Measurements from ENCODE around the gene WDFY4. TPM values are rescaled to one million over a fixed set of nuclear protein-coding genes. Genes with fewer than 3 reads are reported as not detected.
A peak's percentile ranks its signal among the peaks of the same experiment; 100 is the strongest.

The WDFY4 gene
- total RNA-seq, 1 donor from 2014 or later, result not detected

GRCh38 chr10:48740015-48740707, 55.5 kb downstream of the WDFY4 start:
- Mint-ChIP-seq H3K4me1 (ENCODE audit: unreplicated experiment) (no peaks in the 10 kb centered on the region), H3K9me3 (ENCODE audit: unreplicated experiment) (no peaks in the 10 kb centered on the region), H3K36me3 (ENCODE audit: unreplicated experiment) (no peaks in the 10 kb centered on the region), H3K27ac (ENCODE audit: unreplicated experiment) (no peak overlapping the region), H3K27me3 (ENCODE audit: unreplicated experiment) (peaks cover 4% of the 10 kb centered on the region), H3K4me3 (ENCODE audit: unreplicated experiment) (no peak overlapping the region)
- peak; percentile 64 for DNase-seq (ENCODE audit: extremely low spot score, unreplicated experiment)
- TF ChIP-seq CTCF (IDR thresholded peaks at IDR 0.05), result no peak

DNA sequence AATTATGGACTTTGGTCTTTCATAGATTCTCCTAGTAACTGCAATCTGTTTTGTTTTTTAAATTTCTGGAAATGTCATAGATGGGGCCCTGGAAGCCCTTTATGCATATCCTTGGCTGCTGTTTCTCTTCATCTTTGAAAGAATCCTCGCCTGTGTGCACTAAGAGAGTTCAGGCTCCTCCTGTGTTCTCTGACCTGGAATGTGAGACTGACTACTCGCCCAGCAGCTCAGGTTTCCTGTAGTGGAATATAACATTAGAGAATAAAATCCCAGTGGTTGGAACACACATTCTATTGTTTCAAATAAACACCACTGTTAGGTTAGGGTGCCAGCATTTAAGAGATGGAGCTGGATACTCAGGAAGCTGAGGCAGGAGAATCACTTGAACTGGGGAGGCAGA, 56.3 kb downstream of the WDFY4 start:
- no peaks in the 10 kb centered on the region for H3K9me3 Mint-ChIP-seq (ENCODE audit: unreplicated experiment)
- H3K27ac Mint-ChIP-seq (ENCODE audit: unreplicated experiment), result no peak overlapping the region
- H3K36me3 Mint-ChIP-seq (ENCODE audit: unreplicated experiment), result no peaks in the 10 kb centered on the region
- no peaks in the 10 kb centered on the region for H3K4me1 Mint-ChIP-seq (ENCODE audit: unreplicated experiment)
- DNase-seq (ENCODE audit: extremely low spot score, unreplicated experiment), result no peak
- TF ChIP-seq CTCF (IDR thresholded peaks at IDR 0.05), result no peak
- H3K27me3 Mint-ChIP-seq (ENCODE audit: unreplicated experiment), result peaks cover 4% of the 10 kb centered on the region
- H3K4me3 Mint-ChIP-seq (ENCODE audit: unreplicated experiment), result no peak overlapping the region

DNA sequence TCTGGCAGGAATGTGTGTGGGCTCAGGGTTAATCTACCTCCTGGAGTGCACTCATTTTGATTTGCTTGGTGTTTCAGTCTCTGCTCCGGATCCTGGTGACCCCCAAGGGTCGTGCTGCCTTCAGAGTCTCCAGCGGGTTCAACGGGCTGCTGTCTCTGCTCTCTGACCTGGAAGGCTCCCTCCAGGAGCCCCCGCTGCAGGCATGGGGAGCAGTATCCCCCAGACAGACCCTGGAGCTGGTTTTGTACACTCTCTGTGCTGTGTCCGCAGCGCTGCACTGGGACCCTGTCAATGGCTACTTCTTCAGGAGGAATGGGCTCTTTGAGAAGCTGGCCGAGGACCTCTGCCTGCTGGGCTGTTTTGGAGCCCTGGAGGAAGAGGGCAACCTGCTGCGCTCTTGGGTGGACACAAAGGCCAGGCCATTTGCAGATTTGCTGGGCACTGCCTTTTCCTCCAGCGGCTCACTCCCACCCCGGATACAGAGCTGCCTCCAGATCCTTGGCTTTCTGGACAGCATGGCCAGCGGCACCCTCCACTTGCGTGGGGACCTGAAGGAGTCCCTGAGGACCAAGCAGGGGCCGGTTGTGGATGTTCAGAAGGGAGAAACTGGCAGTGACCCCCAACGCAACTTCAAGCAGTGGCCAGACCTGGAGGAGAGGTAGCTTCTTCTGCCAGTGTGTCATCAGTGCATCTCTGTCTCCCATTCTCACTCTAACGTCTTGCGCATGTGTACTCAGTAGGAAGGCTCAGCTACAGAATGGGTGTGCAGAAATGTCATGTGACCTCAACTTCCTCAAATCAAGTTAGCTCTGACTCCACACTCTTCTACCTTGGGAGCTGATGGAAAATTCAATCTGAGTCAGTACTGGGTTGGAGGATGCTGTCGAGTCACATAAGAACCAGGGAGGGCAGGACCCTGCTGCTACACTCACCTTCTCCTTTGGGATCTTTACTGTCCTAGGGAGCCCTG, 58.5 kb downstream of the WDFY4 start:
- H3K27ac Mint-ChIP-seq (ENCODE audit: unreplicated experiment), result no peak overlapping the region
- no peaks in the 10 kb centered on the region for H3K9me3 Mint-ChIP-seq (ENCODE audit: unreplicated experiment)
- H3K36me3 Mint-ChIP-seq (ENCODE audit: unreplicated experiment), result no peaks in the 10 kb centered on the region
- H3K27me3 Mint-ChIP-seq (ENCODE audit: unreplicated experiment), result peaks cover 4% of the 10 kb centered on the region
- H3K4me3 Mint-ChIP-seq (ENCODE audit: unreplicated experiment), result no peak overlapping the region
- no peaks in the 10 kb centered on the region for H3K4me1 Mint-ChIP-seq (ENCODE audit: unreplicated experiment)
- TF ChIP-seq CTCF (IDR thresholded peaks at IDR 0.05), result no peak
- DNase-seq (ENCODE audit: extremely low spot score, unreplicated experiment), result peak; percentile 72

- H3K4me1 Mint-ChIP-seq (ENCODE audit: unreplicated experiment), result no peaks in the 10 kb centered on the region
- no peak overlapping the region for H3K27ac Mint-ChIP-seq (ENCODE audit: unreplicated experiment)
- H3K27me3 Mint-ChIP-seq (ENCODE audit: unreplicated experiment), result peaks cover 4% of the 10 kb centered on the region
- no peaks in the 10 kb centered on the region for H3K9me3 Mint-ChIP-seq (ENCODE audit: unreplicated experiment)
- H3K36me3 Mint-ChIP-seq (ENCODE audit: unreplicated experiment), result no peaks in the 10 kb centered on the region
- no peak overlapping the region for H3K4me3 Mint-ChIP-seq (ENCODE audit: unreplicated experiment)
- no peak for TF ChIP-seq CTCF (IDR thresholded peaks at IDR 0.05)
- no peak for DNase-seq (ENCODE audit: extremely low spot score, unreplicated experiment)
Measured at GRCh38 chr10:48744587-48744986, 59.9 kb downstream of the WDFY4 start.

DNA sequence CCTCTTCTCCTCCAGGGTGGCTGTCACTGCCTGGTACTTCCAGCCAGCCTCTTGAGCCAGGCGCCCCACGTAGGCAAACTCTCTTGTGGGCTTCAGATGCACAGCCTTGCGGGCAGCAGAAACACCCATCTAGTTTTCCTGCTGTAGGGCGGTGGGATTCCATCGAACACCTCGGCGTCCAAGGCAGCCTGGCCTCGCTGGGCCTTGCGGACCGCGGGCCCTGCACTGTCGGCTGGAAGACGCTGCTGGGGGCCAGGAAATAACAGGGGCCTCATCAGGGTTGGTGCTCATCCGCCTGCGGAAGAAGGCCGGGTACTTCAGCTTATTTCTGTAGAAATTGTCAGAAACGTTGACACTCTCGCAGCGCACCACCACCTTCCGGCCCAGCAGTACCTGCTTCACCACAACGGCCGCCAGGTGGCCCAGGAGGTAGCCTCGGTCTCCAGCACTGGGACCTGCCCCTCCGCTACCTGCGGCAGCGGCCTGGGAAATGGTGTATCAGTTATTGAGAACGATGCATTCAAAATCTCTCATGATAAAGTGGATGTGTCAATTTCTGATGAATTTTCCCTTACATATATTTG, 61.1 kb downstream of the WDFY4 start:
- no peaks in the 10 kb centered on the region for H3K4me1 Mint-ChIP-seq (ENCODE audit: unreplicated experiment)
- H3K27me3 Mint-ChIP-seq (ENCODE audit: unreplicated experiment), result peaks cover 4% of the 10 kb centered on the region
- H3K4me3 Mint-ChIP-seq (ENCODE audit: unreplicated experiment), result no peak overlapping the region
- TF ChIP-seq CTCF (IDR thresholded peaks at IDR 0.05), result no peak
- H3K27ac Mint-ChIP-seq (ENCODE audit: unreplicated experiment), result no peak overlapping the region
- H3K36me3 Mint-ChIP-seq (ENCODE audit: unreplicated experiment), result no peaks in the 10 kb centered on the region
- DNase-seq (ENCODE audit: extremely low spot score, unreplicated experiment), result peak; percentile 81
- no peaks in the 10 kb centered on the region for H3K9me3 Mint-ChIP-seq (ENCODE audit: unreplicated experiment)
